Duodenal mucosa (tissue), 2 donors: ENCODE data around the gene VAMP8.

ENCODE experiments used
- H3K27ac ChIP-seq: one replicate; pipeline ENCODE4 v1.7.0; 2013; ENCODE audit warnings: low read depth, low read length
- H3K27me3 ChIP-seq, 2 donors: one replicate each; pipeline ENCODE4 v1.7.0; 2013; ENCODE audit warnings: low read length in 2 of 2, control low read depth in 1 of 2; ENCODE audit not compliant: insufficient read depth in 2 of 2, control insufficient read depth in 1 of 2
- H3K36me3 ChIP-seq, 2 donors: one replicate each; pipeline ENCODE4 v1.7.0; 2013; ENCODE audit warnings: low read length in 2 of 2, control low read depth in 1 of 2; ENCODE audit not compliant: insufficient read depth in 2 of 2, control insufficient read depth in 1 of 2
- H3K4me1 ChIP-seq, 2 donors: one replicate each; pipeline ENCODE4 v1.7.0; 2013; ENCODE audit warnings: low read length in 2 of 2, control low read depth in 1 of 2; ENCODE audit not compliant: insufficient read depth in 2 of 2, control insufficient read depth in 1 of 2
- H3K4me3 ChIP-seq, 2 donors: one replicate each; pipeline ENCODE4 v1.7.0; 2013; ENCODE audit warnings: low read length in 2 of 2, low read depth in 1 of 2
- H3K9ac ChIP-seq, 2 donors: one replicate each; pipeline ENCODE4 v1.7.0; 2013; ENCODE audit warnings: low read length in 2 of 2, low read depth in 1 of 2
- H3K9me3 ChIP-seq, 2 donors: one replicate each; pipeline ENCODE4 v1.7.0; 2013; ENCODE audit warnings: low read length in 2 of 2, control low read depth in 1 of 2; ENCODE audit not compliant: control insufficient read depth in 1 of 2

VAMP8 gene

DNA sequence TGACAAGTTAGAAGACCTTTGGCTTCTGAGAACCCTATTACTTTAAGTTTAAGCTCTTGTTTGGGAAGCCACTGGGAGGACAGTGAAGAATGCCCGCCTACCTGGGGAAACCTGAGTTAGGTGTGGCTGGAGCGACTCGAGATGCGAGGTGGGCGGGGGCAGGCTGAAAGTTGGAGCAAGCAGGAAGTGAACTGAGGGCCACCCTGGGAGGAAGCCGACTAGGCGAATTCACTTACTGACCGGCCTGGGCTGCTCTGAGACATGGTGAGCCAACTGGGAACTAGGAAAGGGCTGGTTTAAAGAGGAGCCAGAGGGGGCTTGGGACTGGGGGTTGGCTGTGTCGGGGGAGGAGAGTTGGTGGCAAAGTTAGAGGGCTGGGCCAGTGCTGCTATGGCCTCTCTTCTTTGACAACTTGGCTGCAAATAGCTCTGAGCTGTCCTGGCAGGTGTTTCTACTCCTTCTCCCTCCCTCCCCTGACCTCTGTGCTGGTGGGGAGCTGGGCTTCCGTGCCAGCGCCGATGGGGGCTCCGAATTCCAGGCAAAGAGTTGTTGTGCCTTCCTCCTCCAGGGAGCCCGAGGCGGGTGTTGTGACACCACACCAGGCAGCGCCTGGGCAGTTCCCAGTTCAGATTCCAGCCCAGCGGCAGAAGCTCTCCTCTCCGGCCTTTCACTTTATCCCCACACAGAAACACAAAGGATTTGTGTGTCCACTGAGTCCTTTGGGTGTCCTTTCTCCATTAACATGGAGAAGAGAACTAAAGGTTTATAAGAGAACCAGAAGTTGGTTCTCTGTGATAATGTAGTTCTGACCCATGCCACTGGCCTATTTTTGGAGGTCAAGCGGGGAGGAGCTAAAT, at the start of gene VAMP8:
TSS of gene VAMP8 (plus strand) at position 201 of the 857 bp plus-strand sequence. CDS start at position 262, 61 bp downstream.
- Histone ChIP-seq H3K36me3 (peaks cover 6 to 15% of the 10 kb centered on the region in 2 donors), H3K27me3 (no peaks in the 10 kb centered on the region), H3K27ac (peak within 1 kb of the TSS; percentile 84), H3K9ac (peak within 1 kb of the TSS; percentile 89 to 92), H3K9me3 (no peaks in the 10 kb centered on the region), H3K4me3 (peak within 1 kb of the TSS; percentile 92 to 94), H3K4me1 (peaks cover 23 to 26% of the 10 kb centered on the region in 2 donors)

DNA sequence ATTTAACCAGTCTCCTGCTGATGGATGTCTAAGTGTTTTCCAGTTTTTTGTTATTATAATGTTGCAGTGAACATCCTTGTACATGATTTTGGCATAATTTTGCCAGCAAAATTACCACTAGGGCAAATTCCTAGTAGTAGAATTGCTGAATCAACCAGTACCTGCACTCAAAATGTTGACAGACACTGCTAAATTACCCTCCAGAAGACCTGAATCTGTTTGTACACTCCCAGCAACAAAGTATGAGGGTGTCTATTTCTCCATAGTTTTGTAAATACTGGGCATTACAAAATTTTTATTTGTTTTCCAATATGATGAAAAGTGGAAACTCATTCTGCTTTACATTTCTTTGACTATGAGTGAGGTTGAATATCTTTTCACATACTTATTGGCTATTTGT, 49.6 kb upstream of the VAMP8 start:
- no peaks in the 10 kb centered on the region for H3K27me3 ChIP-seq
- peaks cover 27 to 28% of the 10 kb centered on the region in 2 donors for H3K4me1 ChIP-seq
- no peak overlapping the region for H3K27ac ChIP-seq
- H3K9me3 ChIP-seq = no peaks in the 10 kb centered on the region
- H3K4me3 ChIP-seq = no peak overlapping the region
- H3K9ac ChIP-seq = no peak overlapping the region
- no peaks in the 10 kb centered on the region for H3K36me3 ChIP-seq

DNA sequence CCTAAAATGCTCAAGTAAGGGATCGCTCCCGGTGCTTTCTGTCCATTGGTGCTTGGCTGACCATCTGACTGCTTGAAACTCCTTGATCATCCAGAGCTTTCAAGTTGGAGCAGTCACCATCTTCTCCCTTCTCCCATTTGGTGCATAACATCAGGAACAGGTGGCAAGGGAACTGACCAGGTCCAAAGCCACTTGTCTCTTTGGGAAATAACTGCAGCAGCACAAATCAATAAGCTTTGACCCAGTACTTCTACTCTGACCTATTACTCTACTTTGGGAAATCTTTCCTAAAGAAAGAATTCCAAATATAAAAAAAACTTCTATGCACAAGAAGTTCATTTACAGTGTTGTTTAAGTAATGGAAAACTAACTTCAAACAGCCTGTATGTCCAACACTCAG, 49.0 kb upstream of the VAMP8 start:
- no peak overlapping the region for H3K9ac ChIP-seq
- H3K36me3 ChIP-seq = no peaks in the 10 kb centered on the region
- no peak overlapping the region for H3K27ac ChIP-seq
- H3K4me1 ChIP-seq = peaks cover 23 to 24% of the 10 kb centered on the region in 2 donors
- no peaks in the 10 kb centered on the region for H3K9me3 ChIP-seq
- H3K4me3 ChIP-seq = no peak overlapping the region
- no peaks in the 10 kb centered on the region for H3K27me3 ChIP-seq

DNA sequence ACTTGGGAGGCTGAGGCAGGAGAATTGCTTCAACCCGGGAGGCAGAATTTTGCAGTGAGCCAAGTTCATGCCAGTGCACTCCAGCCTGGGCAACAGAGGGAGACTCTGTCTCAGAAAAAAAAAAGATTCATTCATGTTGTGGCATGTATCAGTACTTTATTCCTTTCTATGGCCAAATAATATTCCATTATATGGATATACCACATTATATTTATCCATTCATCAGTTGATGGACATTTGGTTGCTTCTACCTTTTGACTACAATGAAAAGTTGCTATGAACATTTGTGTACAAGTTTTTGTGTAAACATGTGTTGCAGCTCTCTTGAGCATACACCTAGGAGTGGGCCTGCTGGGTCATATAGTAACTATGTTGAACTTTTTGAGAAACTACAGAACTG, 47.6 kb upstream of the VAMP8 start:
- Histone ChIP-seq H3K36me3 (no peaks in the 10 kb centered on the region), H3K9ac (no peak overlapping the region), H3K4me3 (no peak overlapping the region), H3K4me1 (peaks cover 9 to 10% of the 10 kb centered on the region in 2 donors), H3K9me3 (no peaks in the 10 kb centered on the region), H3K27me3 (no peaks in the 10 kb centered on the region), H3K27ac (no peak overlapping the region)

DNA sequence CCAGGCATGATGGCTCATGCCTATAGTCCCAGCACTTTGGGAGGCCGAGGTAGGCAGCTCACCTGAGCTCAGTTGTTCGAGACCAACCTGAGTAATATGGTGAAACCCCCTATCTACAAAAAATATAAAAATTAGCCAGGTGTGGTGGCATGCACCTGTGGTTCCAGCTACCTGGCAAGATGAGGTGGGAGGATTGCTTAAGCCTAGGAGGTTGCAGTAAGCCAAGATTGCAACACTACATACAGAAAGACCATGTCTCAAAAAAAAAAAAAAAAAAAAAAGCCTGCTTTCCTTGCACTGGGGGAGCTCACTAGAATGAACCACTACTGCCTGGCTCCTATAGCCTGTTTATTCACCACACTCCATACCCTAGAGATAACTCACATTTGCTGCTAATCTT, 45.8 kb upstream of the VAMP8 start:
- H3K9me3 ChIP-seq = no peaks in the 10 kb centered on the region
- peaks cover 0 to 8% of the 10 kb centered on the region in 2 donors for H3K4me1 ChIP-seq
- no peak overlapping the region for H3K27ac ChIP-seq
- H3K27me3 ChIP-seq = no peaks in the 10 kb centered on the region
- no peak overlapping the region for H3K4me3 ChIP-seq
- H3K9ac ChIP-seq = no peak overlapping the region
- H3K36me3 ChIP-seq = no peaks in the 10 kb centered on the region

DNA sequence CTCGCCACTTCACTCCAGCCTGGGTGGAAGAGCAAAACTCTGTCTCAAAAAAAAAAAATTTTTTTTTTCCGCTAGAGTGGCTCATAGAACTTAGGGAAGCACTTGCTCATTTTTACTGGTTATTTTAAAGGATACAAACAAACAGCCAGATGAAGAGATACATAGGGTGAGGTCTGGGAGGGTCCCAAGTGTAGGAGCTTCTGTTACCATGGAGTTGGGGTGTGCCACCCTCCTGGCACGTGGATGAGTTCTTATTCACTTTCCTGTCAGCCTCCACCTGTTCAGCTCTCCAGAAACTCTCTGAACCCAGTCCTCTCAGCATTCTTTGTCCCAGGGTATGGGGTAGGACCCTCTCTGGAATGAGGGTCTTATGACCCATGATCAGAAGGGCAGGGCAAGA, 43.3 kb upstream of the VAMP8 start:
- Histone ChIP-seq H3K36me3 (no peaks in the 10 kb centered on the region), H3K9me3 (no peaks in the 10 kb centered on the region), H3K4me1 (peaks cover 6 to 17% of the 10 kb centered on the region in 2 donors), H3K27me3 (no peaks in the 10 kb centered on the region), H3K27ac (no peak overlapping the region), H3K9ac (no peak overlapping the region), H3K4me3 (no peak overlapping the region)

DNA sequence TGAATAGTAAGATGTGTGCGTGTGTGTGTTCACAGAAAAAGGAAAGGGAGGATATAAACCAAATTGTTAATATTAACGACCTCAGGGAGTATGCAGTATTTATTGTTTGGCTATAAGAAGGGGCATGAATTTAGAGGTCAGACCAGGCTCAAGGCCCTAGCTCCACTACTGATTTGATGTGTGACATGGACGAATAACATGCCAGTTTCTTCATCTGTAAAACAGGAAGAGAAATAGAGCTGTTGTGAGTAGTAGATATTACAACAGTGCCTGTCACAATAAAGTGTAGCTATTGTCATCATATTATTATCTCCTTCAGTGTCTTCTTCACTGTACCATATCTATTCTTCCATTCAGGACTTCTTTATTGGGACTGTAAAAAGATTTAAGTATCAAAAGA, 42.5 kb upstream of the VAMP8 start:
- Histone ChIP-seq H3K9ac (no peak overlapping the region), H3K36me3 (no peaks in the 10 kb centered on the region), H3K4me3 (no peak overlapping the region), H3K27me3 (no peaks in the 10 kb centered on the region), H3K27ac (no peak overlapping the region), H3K9me3 (no peaks in the 10 kb centered on the region), H3K4me1 (peaks cover 6 to 17% of the 10 kb centered on the region in 2 donors)

DNA sequence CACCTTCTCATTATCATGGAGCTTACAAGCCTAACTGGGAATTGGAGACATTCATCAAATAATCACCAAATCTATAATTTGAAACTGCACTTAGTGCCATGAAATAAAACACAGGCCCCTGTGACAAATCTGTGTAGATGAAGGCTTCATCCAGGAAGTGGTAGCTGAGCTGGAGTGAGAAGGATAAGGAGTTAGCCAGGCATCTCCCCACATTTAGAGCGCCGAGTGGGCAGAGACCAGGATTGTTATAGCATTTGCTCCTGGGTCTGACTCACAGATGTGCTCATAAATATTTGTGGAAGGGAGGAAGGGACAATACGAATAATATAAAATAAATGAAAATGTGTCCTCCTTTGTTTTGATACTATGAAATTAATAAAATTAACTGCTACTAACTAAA, 40.9 kb upstream of the VAMP8 start:
- Histone ChIP-seq H3K4me3 (no peak overlapping the region), H3K9ac (no peak overlapping the region), H3K4me1 (peaks cover 11 to 22% of the 10 kb centered on the region in 2 donors), H3K9me3 (no peaks in the 10 kb centered on the region), H3K27me3 (no peaks in the 10 kb centered on the region), H3K27ac (no peak overlapping the region), H3K36me3 (peaks cover 4 to 7% of the 10 kb centered on the region in 2 donors)

DNA sequence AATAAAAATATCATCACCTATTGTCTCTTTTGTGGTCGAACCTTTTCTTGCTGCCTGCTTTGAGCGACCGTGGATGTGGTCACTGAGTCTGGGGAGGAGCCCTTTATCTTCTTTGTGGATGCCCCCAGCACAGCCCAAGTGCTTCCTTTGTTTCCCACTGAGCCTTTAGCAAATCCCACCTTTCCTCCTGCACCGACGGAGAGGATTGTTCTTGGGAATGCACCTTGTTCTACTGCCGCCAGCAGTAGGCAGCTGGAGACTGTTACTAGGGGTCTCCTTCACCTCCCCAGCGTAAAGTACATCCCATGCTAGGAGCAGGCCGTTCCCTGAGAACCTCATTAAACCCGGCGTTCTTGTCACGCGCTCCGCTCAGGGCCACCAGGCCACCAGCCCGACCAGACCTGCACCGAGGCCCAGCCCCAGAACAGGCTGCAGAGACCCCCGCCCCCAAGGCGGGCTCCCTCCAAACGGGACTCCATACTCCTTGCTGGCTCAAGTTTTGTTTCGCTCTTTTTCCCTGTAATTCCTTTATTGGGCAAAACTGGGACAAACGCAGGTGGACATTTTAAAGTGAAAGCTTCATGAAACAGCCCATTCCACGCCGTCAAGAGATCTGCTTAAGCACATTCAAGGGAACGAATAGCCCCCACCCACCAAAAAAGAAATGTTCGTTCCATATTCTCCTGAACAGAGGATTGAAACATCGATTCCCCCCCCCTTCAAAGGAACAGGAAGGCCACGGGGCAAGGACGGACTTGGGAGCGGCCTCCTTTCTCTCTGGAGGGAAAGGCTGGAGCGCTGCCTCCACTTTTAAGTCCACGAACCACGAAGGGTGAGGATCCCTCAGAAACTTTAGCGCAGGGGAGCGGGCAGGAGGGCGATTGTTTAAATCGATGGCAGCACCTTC, 39.5 kb upstream of the VAMP8 start:
- Histone ChIP-seq H3K36me3 (peaks cover 18 to 20% of the 10 kb centered on the region in 2 donors), H3K4me1 (peaks cover 25 to 34% of the 10 kb centered on the region in 2 donors), H3K27me3 (no peaks in the 10 kb centered on the region), H3K27ac (peak overlapping the region; percentile 99), H3K4me3 (peak overlapping the region; percentile 97 to 99), H3K9me3 (no peaks in the 10 kb centered on the region), H3K9ac (peak overlapping the region; percentile 98 to 99)
